Mesenchymal stem cell (in vitro differentiated cells and primary cell): ENCODE measurements around the gene NPPB.

Experiments used
- DNase-seq: peaks from one replicate; pipeline ENCODE4 v3.0.0-alpha.2; 2013
- H2AFZ ChIP-seq: one replicate; pipeline ENCODE4 v1.6.1; 2013; ENCODE audit warnings: low read depth, mild to moderate bottlenecking, control low read depth, inconsistent platforms, low read length, moderate library complexity
- H2AK5ac ChIP-seq: 2 replicates; pipeline ENCODE4 v1.6.1; 2013; ENCODE audit warnings: low read length, moderate library complexity, mild to moderate bottlenecking, inconsistent platforms; ENCODE audit not compliant: severe bottlenecking
- H2BK120ac ChIP-seq: one replicate; pipeline ENCODE4 v1.6.1; 2013; ENCODE audit warnings: low read depth, mild to moderate bottlenecking, inconsistent platforms, low read length, moderate library complexity
- H2BK12ac ChIP-seq, 2 experiments: one replicate each; pipeline ENCODE4 v1.6.1; 2013; ENCODE audit warnings: inconsistent platforms in 2 of 2, low read length in 2 of 2, mild to moderate bottlenecking in 2 of 2, moderate library complexity in 2 of 2, control low read depth in 1 of 2
- H2BK15ac ChIP-seq: one replicate; pipeline ENCODE4 v1.6.1; 2013; ENCODE audit warnings: mild to moderate bottlenecking, low read depth, inconsistent platforms; ENCODE audit not compliant: poor library complexity, severe bottlenecking
- H2BK5ac ChIP-seq: 2 replicates; pipeline ENCODE4 v1.6.1; 2013; ENCODE audit warnings: low read depth, mild to moderate bottlenecking, low read length, control low read depth, inconsistent platforms; ENCODE audit not compliant: poor library complexity, severe bottlenecking
- H3K14ac ChIP-seq, 2 experiments: one replicate each; pipeline ENCODE4 v1.6.1; 2013; ENCODE audit warnings: inconsistent platforms in 2 of 2, low read length in 2 of 2, control low read depth in 1 of 2, mild to moderate bottlenecking in 1 of 2, moderate library complexity in 1 of 2
- H3K18ac ChIP-seq, 2 experiments: one replicate each; pipeline ENCODE4 v1.6.1; 2013; ENCODE audit warnings: inconsistent platforms in 2 of 2, low read length in 2 of 2, control low read depth in 1 of 2, low read depth in 1 of 2, mild to moderate bottlenecking in 1 of 2
- H3K23ac ChIP-seq, 2 experiments: one replicate each; pipeline ENCODE4 v1.6.1; 2013; ENCODE audit warnings: inconsistent platforms in 2 of 2, low read length in 2 of 2, mild to moderate bottlenecking in 2 of 2, moderate library complexity in 2 of 2, control low read depth in 1 of 2
- H3K27ac ChIP-seq: 2 replicates; pipeline ENCODE4 v1.5.1; 2013; ENCODE audit warnings: mild to moderate bottlenecking, moderate library complexity, low read length, control low read depth, inconsistent platforms; ENCODE audit not compliant: poor library complexity, severe bottlenecking
- H3K27me3 ChIP-seq, 2 experiments: 2 replicates each; pipeline versions ENCODE4 v1.6.1 to v1.7.0; 2013; ENCODE audit warnings: low read length in 2 of 2, mild to moderate bottlenecking in 2 of 2, moderate library complexity in 2 of 2, control low read depth in 1 of 2, inconsistent platforms in 1 of 2; ENCODE audit not compliant: control insufficient read depth in 1 of 2, insufficient read depth in 1 of 2
- H3K36me3 ChIP-seq, 2 experiments: 2 replicates each; pipeline versions ENCODE4 v1.6.1 to v1.7.0; 2013; ENCODE audit warnings: low read length in 2 of 2, control low read depth in 1 of 2, inconsistent platforms in 1 of 2, low read depth in 1 of 2, mild to moderate bottlenecking in 1 of 2; ENCODE audit not compliant: insufficient read depth in 2 of 2, control insufficient read depth in 1 of 2
- H3K4ac ChIP-seq, 2 experiments: one replicate each; pipeline ENCODE4 v1.6.1; 2013; ENCODE audit warnings: inconsistent platforms in 2 of 2, low read length in 2 of 2, mild to moderate bottlenecking in 2 of 2, moderate library complexity in 2 of 2, control low read depth in 1 of 2, low read depth in 1 of 2
- H3K4me1 ChIP-seq: 2 replicates; pipeline ENCODE4 v1.6.1; 2013; ENCODE audit warnings: low read depth, low read length, control low read depth; ENCODE audit not compliant: control insufficient read depth, insufficient read depth
- H3K4me2 ChIP-seq: 2 replicates; pipeline ENCODE4 v1.6.1; 2013; ENCODE audit warnings: low read length, mild to moderate bottlenecking, inconsistent platforms; ENCODE audit not compliant: poor library complexity, severe bottlenecking
- H3K4me3 ChIP-seq, 2 experiments: 2 replicates each; pipeline versions ENCODE4 v1.5.1 to v1.7.0; 2013; ENCODE audit warnings: low read length in 2 of 2, mild to moderate bottlenecking in 2 of 2, control low read depth in 1 of 2, low read depth in 1 of 2; ENCODE audit not compliant: insufficient read depth in 1 of 2
- H3K79me1 ChIP-seq: replicated peaks from 2 replicates; pipeline ENCODE4 v1.6.1; 2013; ENCODE audit warnings: mild to moderate bottlenecking, control low read depth, low read length, inconsistent platforms; ENCODE audit not compliant: poor library complexity, severe bottlenecking
- H3K9ac ChIP-seq: 2 replicates; pipeline ENCODE4 v1.7.0; 2013; ENCODE audit warnings: mild to moderate bottlenecking, low read length, moderate library complexity
- H3K9me3 ChIP-seq: 2 replicates; pipeline ENCODE4 v1.7.0; 2013; ENCODE audit warnings: mild to moderate bottlenecking, low read length; ENCODE audit not compliant: control insufficient read depth
- H4K8ac ChIP-seq: one replicate; pipeline ENCODE4 v1.6.1; 2013; ENCODE audit warnings: inconsistent platforms, mild to moderate bottlenecking, low read length, moderate library complexity
- H4K91ac ChIP-seq: one replicate; pipeline ENCODE4 v1.6.1; 2013; ENCODE audit warnings: mild to moderate bottlenecking, low read length, inconsistent platforms
- WGBS: methylation state at CpG from one replicate; pipeline ENCODE4 v1.1.7; 2013; ENCODE audit warnings: mixed read lengths; 5-methylcytosine and 5-hydroxymethylcytosine counted together

NPPB gene

GRCh38 chr1:11886986-11887665 lies 28.4 kb upstream of the NPPB start:
- no peak overlapping the region for H3K27ac ChIP-seq
- no peak overlapping the region for H2BK5ac ChIP-seq
- no peak overlapping the region for H2AFZ ChIP-seq
- no peak overlapping the region for H3K4me2 ChIP-seq
- no peak overlapping the region for H2BK12ac ChIP-seq
- no peaks in the 10 kb centered on the region for H3K79me1 ChIP-seq
- no peak overlapping the region for H3K18ac ChIP-seq
- H3K9me3 ChIP-seq, result no peaks in the 10 kb centered on the region
- no peak overlapping the region for H2BK15ac ChIP-seq
- no peak overlapping the region for H4K8ac ChIP-seq
- peaks cover 8% of the 10 kb centered on the region for H3K4me1 ChIP-seq
- H3K4me3 ChIP-seq, result no peak overlapping the region
- no peak overlapping the region for H3K14ac ChIP-seq
- H4K91ac ChIP-seq, result no peak overlapping the region
- H3K23ac ChIP-seq, result no peak overlapping the region
- H2AK5ac ChIP-seq, result no peak overlapping the region
- WGBS, result 78% methylated on average over 19 of the region's 19 CpGs
- H3K27me3 ChIP-seq, result peaks cover 15 to 67% of the 10 kb centered on the region in 2 experiments
- no peak for DNase-seq
- no peak overlapping the region for H2BK120ac ChIP-seq
- no peaks in the 10 kb centered on the region for H3K36me3 ChIP-seq
- no peak overlapping the region for H3K4ac ChIP-seq
- no peak overlapping the region for H3K9ac ChIP-seq

DNA sequence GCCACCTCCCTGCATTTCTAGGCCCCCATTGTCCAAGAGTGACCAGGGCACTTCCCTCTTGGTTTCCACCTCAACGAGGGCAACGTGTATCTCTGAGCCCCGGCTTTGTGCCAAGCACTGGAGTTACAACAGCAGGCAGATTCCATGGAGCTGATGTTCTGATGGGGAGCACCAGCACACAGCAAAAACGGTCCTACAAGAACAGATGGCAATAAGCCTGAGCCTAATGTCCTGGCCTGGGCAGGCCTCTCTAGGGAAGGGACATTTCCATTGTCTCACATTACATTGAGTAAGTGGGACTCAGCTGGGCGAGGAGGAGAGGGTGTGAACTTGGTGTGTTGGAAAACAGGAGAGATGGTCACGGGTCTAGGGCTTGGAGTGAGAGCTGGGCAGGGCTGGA lies 27.2 kb upstream of the NPPB start:
- Histone ChIP-seq H3K23ac (no peak overlapping the region), H2AFZ (no peak overlapping the region), H3K14ac (no peak overlapping the region), H2BK15ac (no peak overlapping the region), H2BK5ac (no peak overlapping the region), H2BK12ac (no peak overlapping the region), H3K4ac (no peak overlapping the region), H4K91ac (no peak overlapping the region), H3K4me3 (no peak overlapping the region), H4K8ac (no peak overlapping the region), H2BK120ac (no peak overlapping the region), H3K27ac (no peak overlapping the region), H3K4me1 (peaks cover 8% of the 10 kb centered on the region), H3K9me3 (no peaks in the 10 kb centered on the region), H3K79me1 (no peaks in the 10 kb centered on the region), H3K36me3 (no peaks in the 10 kb centered on the region), H3K18ac (no peak overlapping the region), H3K4me2 (no peak overlapping the region), H2AK5ac (no peak overlapping the region), H3K9ac (no peak overlapping the region), H3K27me3 (peaks cover 15 to 66% of the 10 kb centered on the region in 2 experiments)
- 73% methylated on average over 6 of the region's 6 CpGs for WGBS
- no peak for DNase-seq

DNA sequence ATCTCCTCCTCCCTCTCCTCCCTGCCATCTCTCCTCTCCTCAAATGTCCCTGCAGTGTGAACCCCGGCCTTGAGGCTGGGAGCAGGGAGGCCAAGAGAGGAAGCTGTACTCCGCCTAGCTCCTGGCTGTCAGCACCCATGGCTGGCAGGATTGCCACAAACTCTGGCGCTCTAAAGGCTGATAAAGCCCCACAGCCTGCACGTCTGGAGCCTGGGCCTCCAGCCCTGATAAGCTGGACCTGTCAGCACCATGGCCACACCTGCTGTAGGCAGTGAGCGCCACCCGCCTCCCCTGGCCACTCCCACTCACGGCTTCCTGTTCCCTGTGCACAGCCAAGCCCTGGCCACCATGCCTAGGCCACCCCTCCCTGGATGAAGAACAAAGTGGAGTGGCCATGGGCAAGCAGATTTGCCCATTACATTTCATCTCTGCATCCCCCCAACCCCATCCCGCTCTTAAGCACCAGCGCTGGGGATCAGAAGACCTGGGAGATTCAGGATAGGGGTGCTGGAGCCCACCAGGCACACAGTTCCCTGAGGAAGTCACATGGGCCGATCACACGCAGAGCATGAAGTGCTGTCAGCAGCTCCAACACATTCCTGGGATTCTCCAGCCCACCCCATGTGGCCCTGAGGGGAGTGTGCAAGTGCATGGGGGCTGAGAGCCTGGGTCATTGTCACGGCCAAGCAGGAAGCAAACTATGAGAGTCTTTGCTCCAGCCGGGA lies 24.2 kb upstream of the NPPB start:
- Histone ChIP-seq H3K4ac (no peak overlapping the region), H3K27me3 (peaks cover 32 to 70% of the 10 kb centered on the region in 2 experiments), H3K9me3 (no peaks in the 10 kb centered on the region), H2BK120ac (no peak overlapping the region), H3K23ac (peak overlapping the region in 1 of 2 experiments; percentile 65), H2BK15ac (no peak overlapping the region), H3K79me1 (no peaks in the 10 kb centered on the region), H4K91ac (no peak overlapping the region), H2AK5ac (no peak overlapping the region), H4K8ac (no peak overlapping the region), H2AFZ (no peak overlapping the region), H3K36me3 (no peaks in the 10 kb centered on the region), H3K4me1 (peaks cover 8% of the 10 kb centered on the region), H3K14ac (no peak overlapping the region), H3K27ac (no peak overlapping the region), H2BK12ac (no peak overlapping the region), H3K18ac (no peak overlapping the region), H3K4me3 (no peak overlapping the region), H2BK5ac (no peak overlapping the region), H3K4me2 (no peak overlapping the region), H3K9ac (no peak overlapping the region)
- DNase-seq, result no peak
- WGBS, result 61% methylated on average over 12 of the region's 13 CpGs

DNA sequence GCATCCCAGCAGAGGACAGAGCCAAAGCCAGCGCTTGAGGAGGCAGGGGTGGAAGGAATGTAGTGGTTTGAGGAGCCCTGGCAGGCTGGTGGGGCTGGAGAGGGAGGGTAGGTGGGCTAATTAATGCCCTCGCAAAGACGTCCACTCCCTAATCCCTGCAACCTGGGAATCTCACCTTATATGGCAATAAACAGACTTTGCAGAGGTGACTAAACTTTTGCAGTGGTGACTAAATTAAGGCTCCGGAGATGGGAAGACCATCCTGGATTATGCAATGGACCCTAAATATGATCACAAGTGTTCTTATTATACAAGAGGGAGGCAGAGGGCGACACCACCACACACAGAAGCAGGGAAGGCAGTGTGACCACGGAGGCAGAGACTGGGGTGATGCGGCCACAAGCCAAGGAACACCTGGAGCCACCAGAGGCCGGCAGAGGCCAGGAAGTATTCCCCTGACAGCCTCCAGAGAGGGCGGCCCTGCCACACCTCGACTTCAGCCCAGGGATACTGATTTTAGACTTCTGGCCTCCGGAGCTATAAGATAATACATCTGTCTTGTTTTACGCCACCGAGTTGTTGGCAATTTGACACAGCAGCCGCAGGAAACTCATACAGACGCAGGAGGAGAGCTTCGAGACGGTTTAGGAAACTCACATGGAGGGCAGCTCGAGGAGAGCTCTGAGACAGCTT lies 23.1 kb upstream of the NPPB start:
- H2AFZ ChIP-seq, result no peak overlapping the region
- no peaks in the 10 kb centered on the region for H3K36me3 ChIP-seq
- peaks cover 36 to 70% of the 10 kb centered on the region in 2 experiments for H3K27me3 ChIP-seq
- H3K79me1 ChIP-seq, result no peaks in the 10 kb centered on the region
- no peak overlapping the region for H3K4me3 ChIP-seq
- no peak overlapping the region for H3K18ac ChIP-seq
- H2BK5ac ChIP-seq, result no peak overlapping the region
- no peak overlapping the region for H3K23ac ChIP-seq
- no peak overlapping the region for H3K4me2 ChIP-seq
- H2BK12ac ChIP-seq, result no peak overlapping the region
- peaks cover 8% of the 10 kb centered on the region for H3K4me1 ChIP-seq
- H2AK5ac ChIP-seq, result no peak overlapping the region
- WGBS, result 86% methylated on average over 13 of the region's 18 CpGs
- no peak overlapping the region for H3K14ac ChIP-seq
- DNase-seq, result no peak
- H3K9ac ChIP-seq, result no peak overlapping the region
- no peak overlapping the region for H3K4ac ChIP-seq
- no peak overlapping the region for H2BK15ac ChIP-seq
- H2BK120ac ChIP-seq, result no peak overlapping the region
- no peak overlapping the region for H3K27ac ChIP-seq
- H4K91ac ChIP-seq, result no peak overlapping the region
- H3K9me3 ChIP-seq, result no peaks in the 10 kb centered on the region
- no peak overlapping the region for H4K8ac ChIP-seq
